ENCODE data around the gene MBOAT2.

The MBOAT2 gene

DNA sequence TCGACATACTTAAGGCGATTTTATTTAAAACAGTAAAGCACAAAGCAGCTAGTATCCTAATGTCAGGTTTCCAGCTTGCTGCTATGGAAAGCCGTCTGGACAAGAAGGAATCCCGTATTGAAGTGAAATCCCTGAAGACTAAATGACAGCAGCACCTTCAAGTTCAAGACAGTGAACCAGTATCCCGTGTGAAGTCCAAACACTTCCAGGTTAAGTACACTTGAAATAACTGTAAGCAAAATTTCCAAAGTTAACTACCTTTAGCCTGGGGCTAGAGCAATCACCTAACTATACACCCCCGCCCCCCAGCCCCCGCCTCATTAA, 1.2 kb downstream of the MBOAT2 start:
- no peak overlapping the region for H3K27ac ChIP-seq (ENCODE audit: insufficient read depth, low read depth, low read length, poor library complexity, severe bottlenecking)
- H3K36me3 ChIP-seq (ENCODE audit: control insufficient read depth, insufficient read depth, low read length) = no peaks in the 10 kb centered on the region
- peaks cover 9% of the 10 kb centered on the region for H3K4me1 ChIP-seq (ENCODE audit: control insufficient read depth, insufficient read depth, low read length)
- peak overlapping the region; percentile 80 for H3K4me3 ChIP-seq (ENCODE audit: insufficient read depth, low read depth, low read length)
- no peaks in the 10 kb centered on the region for H3K9me3 ChIP-seq (ENCODE audit: control insufficient read depth, low read length)
- WGBS, 2 experiments = 28 to 29% methylated on average over 7 of the region's 7 CpGs
- H3K27me3 ChIP-seq (ENCODE audit: control insufficient read depth, insufficient read depth, low read length, poor library complexity, severe bottlenecking) = peaks cover 16% of the 10 kb centered on the region

DNA sequence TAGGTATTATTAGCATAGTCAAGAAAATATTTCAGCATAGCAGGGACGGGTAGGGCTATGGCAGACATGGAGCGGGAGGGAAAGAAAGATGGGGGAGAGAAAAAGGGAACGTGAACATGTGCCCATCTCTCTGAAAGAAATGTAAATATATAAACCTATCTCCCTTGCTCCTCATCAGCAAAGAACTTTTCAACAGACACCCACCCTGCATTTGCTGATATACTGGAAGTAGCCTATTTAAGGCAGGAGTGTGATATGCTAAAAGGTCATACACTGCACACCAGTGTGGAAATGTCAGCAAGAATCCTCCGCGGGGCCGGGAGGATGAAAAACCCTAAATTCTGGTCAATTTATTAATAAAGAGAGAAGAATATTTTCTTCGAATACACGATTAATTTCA, 1.7 kb downstream of the MBOAT2 start:
- H3K4me3 ChIP-seq (ENCODE audit: insufficient read depth, low read depth, low read length) = no peak overlapping the region
- H3K4me1 ChIP-seq (ENCODE audit: control insufficient read depth, insufficient read depth, low read length) = peaks cover 9% of the 10 kb centered on the region
- 77 to 86% methylated on average over 5 to 7 of the region's 8 CpGs for WGBS, 2 experiments

DNA sequence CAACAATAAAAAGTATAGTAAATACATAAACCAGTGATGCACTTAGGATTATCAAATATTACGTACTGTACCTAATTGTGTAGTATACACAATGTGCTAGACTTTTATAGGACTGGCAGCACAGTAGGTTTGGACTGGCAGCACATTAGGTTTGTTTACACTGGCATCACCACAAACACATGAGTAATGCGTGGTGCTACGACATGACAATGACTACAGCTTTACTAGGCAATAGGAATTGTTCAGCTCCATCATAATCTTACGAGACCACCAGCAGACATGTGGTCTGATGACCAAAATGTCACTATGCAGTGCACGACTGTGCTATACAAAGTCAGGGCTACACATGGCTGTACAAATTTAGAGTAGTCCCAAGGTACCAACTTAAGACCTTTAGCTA, 2.3 kb downstream of the MBOAT2 start:
- WGBS, 2 experiments = 89 to 95% methylated on average over 5 of the region's 5 CpGs
- Histone ChIP-seq H3K27me3 (ENCODE audit: control insufficient read depth, insufficient read depth, low read length, poor library complexity, severe bottlenecking) (peaks cover 16% of the 10 kb centered on the region), H3K4me3 (ENCODE audit: insufficient read depth, low read depth, low read length) (no peak overlapping the region)

More for the DNA sequence above, 1.7 kb downstream of the MBOAT2 start:
- no peak overlapping the region for H3K27ac ChIP-seq (ENCODE audit: insufficient read depth, low read depth, low read length, poor library complexity, severe bottlenecking)
- H3K27me3 ChIP-seq (ENCODE audit: control insufficient read depth, insufficient read depth, low read length, poor library complexity, severe bottlenecking) = peaks cover 16% of the 10 kb centered on the region
- no peaks in the 10 kb centered on the region for H3K36me3 ChIP-seq (ENCODE audit: control insufficient read depth, insufficient read depth, low read length)
- no peaks in the 10 kb centered on the region for H3K9me3 ChIP-seq (ENCODE audit: control insufficient read depth, low read length)

DNA sequence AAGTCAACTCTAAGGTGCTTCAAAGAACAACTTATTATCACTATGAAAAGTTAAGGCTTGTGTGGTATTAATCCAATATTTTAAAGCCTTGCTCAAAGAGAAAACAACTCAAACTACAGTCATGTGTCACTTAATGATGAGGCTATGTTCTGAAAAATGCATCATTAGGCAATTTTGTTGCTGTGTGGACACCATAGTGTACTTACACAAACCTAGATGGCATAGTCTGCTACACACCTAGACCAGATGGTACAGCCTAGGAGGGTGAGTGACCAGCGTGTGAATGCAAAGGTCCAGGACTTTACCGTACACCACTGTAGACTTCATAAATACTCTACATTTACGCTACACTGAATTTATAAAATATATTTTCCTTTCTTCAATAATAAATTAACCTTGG, 3.0 kb downstream of the MBOAT2 start:
- H3K4me3 ChIP-seq (ENCODE audit: insufficient read depth, low read depth, low read length) = no peak overlapping the region
- H3K27me3 ChIP-seq (ENCODE audit: control insufficient read depth, insufficient read depth, low read length, poor library complexity, severe bottlenecking) = peaks cover 16% of the 10 kb centered on the region
- H3K9me3 ChIP-seq (ENCODE audit: control insufficient read depth, low read length) = no peaks in the 10 kb centered on the region
- H3K27ac ChIP-seq (ENCODE audit: insufficient read depth, low read depth, low read length, poor library complexity, severe bottlenecking) = no peak overlapping the region
- WGBS, 2 experiments = 97 to 100% methylated on average over 2 to 3 of the region's 3 CpGs
- H3K4me1 ChIP-seq (ENCODE audit: control insufficient read depth, insufficient read depth, low read length) = peaks cover 9% of the 10 kb centered on the region
- no peaks in the 10 kb centered on the region for H3K36me3 ChIP-seq (ENCODE audit: control insufficient read depth, insufficient read depth, low read length)

More for the DNA sequence above, 2.3 kb downstream of the MBOAT2 start:
- Histone ChIP-seq H3K27ac (ENCODE audit: insufficient read depth, low read depth, low read length, poor library complexity, severe bottlenecking) (no peak overlapping the region), H3K36me3 (ENCODE audit: control insufficient read depth, insufficient read depth, low read length) (no peaks in the 10 kb centered on the region), H3K9me3 (ENCODE audit: control insufficient read depth, low read length) (no peaks in the 10 kb centered on the region), H3K4me1 (ENCODE audit: control insufficient read depth, insufficient read depth, low read length) (peaks cover 9% of the 10 kb centered on the region)

DNA sequence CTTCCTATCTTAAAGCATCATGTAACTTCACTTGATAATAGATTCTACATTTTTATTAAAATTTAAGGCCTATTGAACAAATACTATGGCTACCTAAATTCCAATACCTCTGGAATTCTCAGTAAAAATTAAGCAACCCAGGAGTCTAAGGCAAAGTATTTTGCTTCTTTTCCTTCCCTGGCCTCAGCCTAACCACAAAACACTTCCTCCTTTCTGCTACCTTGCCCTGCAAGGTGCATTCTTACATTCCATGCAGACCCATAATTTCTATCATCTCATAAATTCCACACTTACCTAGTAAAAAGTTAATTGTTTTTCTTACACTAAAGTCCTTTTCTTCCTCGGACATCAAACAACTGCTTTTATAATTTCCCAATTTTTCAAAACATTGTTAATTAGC, 3.7 kb downstream of the MBOAT2 start:
- no peak overlapping the region for H3K27ac ChIP-seq (ENCODE audit: insufficient read depth, low read depth, low read length, poor library complexity, severe bottlenecking)

DNA sequence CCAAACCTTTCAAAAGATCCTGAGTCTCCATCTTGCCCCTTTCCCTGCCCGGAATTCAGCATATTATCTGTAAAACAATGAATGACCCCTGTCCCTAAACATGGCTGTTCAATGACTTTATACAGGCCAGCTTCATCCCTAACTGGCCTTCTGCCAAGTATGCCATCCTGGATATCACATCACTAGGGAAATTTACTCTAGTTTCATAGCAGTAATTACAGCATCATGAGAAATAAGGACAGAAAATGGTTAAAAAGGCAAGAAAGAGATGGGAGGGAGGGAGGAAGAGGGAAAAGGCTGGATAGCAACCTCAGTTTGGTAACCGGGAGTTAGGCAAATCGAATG, 4.4 kb downstream of the MBOAT2 start:
- H3K9me3 ChIP-seq (ENCODE audit: control insufficient read depth, low read length) = no peaks in the 10 kb centered on the region
- 84% methylated on average over 3 of the region's 3 CpGs for WGBS, 2 experiments
- H3K4me3 ChIP-seq (ENCODE audit: insufficient read depth, low read depth, low read length) = no peak overlapping the region
- no peaks in the 10 kb centered on the region for H3K36me3 ChIP-seq (ENCODE audit: control insufficient read depth, insufficient read depth, low read length)
- H3K27ac ChIP-seq (ENCODE audit: insufficient read depth, low read depth, low read length, poor library complexity, severe bottlenecking) = no peak overlapping the region
- peaks cover 16% of the 10 kb centered on the region for H3K27me3 ChIP-seq (ENCODE audit: control insufficient read depth, insufficient read depth, low read length, poor library complexity, severe bottlenecking)
- peaks cover 9% of the 10 kb centered on the region for H3K4me1 ChIP-seq (ENCODE audit: control insufficient read depth, insufficient read depth, low read length)

More for the DNA sequence above, 3.7 kb downstream of the MBOAT2 start:
- Histone ChIP-seq H3K4me1 (ENCODE audit: control insufficient read depth, insufficient read depth, low read length) (peaks cover 9% of the 10 kb centered on the region), H3K36me3 (ENCODE audit: control insufficient read depth, insufficient read depth, low read length) (no peaks in the 10 kb centered on the region), H3K27me3 (ENCODE audit: control insufficient read depth, insufficient read depth, low read length, poor library complexity, severe bottlenecking) (peaks cover 16% of the 10 kb centered on the region), H3K9me3 (ENCODE audit: control insufficient read depth, low read length) (no peaks in the 10 kb centered on the region), H3K4me3 (ENCODE audit: insufficient read depth, low read depth, low read length) (no peak overlapping the region)
- WGBS, 2 experiments = 75 to 90% methylated on average over 1 of the region's 1 CpG

DNA sequence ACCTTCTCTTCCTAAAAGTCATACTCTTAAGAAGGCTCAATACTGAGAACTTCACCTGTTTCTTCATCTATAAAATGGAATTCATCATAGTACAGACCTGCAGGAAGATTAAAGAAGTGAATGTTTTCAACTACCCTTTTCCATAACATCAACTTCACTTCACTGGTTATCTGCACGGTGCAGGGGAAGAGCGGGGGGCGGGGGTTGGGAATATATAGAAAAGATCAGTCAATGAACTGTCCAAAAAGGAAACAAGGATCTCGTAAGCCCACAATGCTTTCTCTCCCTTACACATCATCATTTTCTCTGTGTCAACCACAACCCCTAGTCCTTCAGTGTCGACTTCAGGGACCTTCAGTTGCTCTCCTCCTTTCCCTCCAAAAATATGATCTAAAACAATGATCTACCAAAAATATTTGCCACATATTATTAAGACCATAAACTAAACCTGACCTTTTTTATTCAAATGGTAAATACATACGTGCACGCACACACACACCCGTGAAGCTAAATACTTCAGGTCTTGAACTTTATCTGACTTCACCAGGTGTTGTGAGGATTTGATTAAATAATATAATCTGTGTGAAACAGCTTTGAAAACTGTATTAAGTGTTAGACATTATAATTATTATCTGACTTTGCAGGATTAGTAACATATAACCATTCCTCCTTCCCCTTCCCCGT, 4.9 kb downstream of the MBOAT2 start:
- H3K36me3 ChIP-seq (ENCODE audit: control insufficient read depth, insufficient read depth, low read length) = no peaks in the 10 kb centered on the region
- peaks cover 16% of the 10 kb centered on the region for H3K27me3 ChIP-seq (ENCODE audit: control insufficient read depth, insufficient read depth, low read length, poor library complexity, severe bottlenecking)
- no peak overlapping the region for H3K4me3 ChIP-seq (ENCODE audit: insufficient read depth, low read depth, low read length)
- H3K9me3 ChIP-seq (ENCODE audit: control insufficient read depth, low read length) = no peaks in the 10 kb centered on the region
- no peak overlapping the region for H3K27ac ChIP-seq (ENCODE audit: insufficient read depth, low read depth, low read length, poor library complexity, severe bottlenecking)
- H3K4me1 ChIP-seq (ENCODE audit: control insufficient read depth, insufficient read depth, low read length) = peaks cover 9% of the 10 kb centered on the region
- 90 to 92% methylated on average over 8 to 9 of the region's 9 CpGs for WGBS, 2 experiments

DNA sequence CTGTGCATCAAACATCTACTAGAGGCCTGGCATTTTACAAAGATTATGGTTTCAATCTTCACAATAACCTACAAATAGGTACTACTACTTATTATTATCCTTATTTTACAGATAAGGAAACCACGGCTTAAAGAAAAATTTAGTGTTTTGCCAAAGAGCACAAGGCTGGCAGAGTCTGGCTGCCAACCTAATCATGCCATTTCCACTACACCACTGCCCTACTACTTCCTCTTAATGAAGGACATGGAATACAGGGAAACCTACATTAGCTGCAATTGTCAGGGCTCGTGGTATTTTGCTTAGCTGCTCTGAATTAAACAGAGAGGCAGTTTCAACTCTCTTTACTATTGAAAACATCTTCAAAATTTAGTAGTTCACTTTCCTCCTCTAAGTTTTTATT, 5.9 kb downstream of the MBOAT2 start:
- Histone ChIP-seq H3K27me3 (ENCODE audit: control insufficient read depth, insufficient read depth, low read length, poor library complexity, severe bottlenecking) (peaks cover 12% of the 10 kb centered on the region), H3K4me3 (ENCODE audit: insufficient read depth, low read depth, low read length) (no peak overlapping the region), H3K9me3 (ENCODE audit: control insufficient read depth, low read length) (no peaks in the 10 kb centered on the region), H3K27ac (ENCODE audit: insufficient read depth, low read depth, low read length, poor library complexity, severe bottlenecking) (no peak overlapping the region), H3K36me3 (ENCODE audit: control insufficient read depth, insufficient read depth, low read length) (no peaks in the 10 kb centered on the region), H3K4me1 (ENCODE audit: control insufficient read depth, insufficient read depth, low read length) (peaks cover 8% of the 10 kb centered on the region)
- 91 to 98% methylated on average over 2 of the region's 2 CpGs for WGBS, 2 experiments

DNA sequence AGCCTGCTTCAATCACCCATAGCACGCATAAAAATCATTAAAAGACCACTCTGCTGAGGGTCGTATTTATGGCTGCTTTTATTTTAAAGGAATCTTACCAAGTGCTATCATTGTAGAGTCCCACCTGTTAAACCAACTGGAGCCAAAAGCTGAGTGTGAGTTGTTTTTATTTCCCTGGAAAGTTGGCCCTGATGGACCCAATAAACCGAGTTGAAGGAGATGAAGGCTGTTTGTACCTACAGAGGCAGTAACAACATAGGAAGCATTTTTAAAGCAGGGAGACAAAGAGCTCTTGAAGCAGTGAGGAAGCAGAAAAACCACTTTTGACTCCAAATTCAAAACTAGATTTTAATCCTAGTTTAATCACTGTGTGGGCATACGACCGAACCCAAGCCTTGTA, 6.4 kb downstream of the MBOAT2 start:
- H3K4me1 ChIP-seq (ENCODE audit: control insufficient read depth, insufficient read depth, low read length) = peaks cover 3% of the 10 kb centered on the region

DNA sequence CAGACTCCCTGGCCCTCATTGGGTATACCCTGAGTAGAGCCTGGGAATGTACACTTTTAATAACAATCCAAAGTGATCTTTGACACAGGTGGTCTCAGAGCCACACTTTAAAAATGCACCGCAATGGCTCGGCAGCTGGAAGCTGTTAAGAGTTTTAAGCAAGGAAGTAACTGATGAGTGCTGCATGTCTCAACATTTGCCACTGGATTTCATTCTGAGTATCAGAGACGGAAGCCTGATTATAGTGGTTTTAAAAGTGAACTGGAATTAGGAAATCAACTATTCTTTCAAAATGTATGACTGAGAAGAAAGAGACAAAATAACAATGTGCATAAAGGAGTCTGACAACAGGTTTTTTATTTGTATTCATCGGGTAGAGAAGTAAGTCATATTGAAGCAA, 7.5 kb downstream of the MBOAT2 start:
- H3K4me3 ChIP-seq (ENCODE audit: insufficient read depth, low read depth, low read length) = no peak overlapping the region
- no peaks in the 10 kb centered on the region for H3K36me3 ChIP-seq (ENCODE audit: control insufficient read depth, insufficient read depth, low read length)
- WGBS, 2 experiments = 92 to 98% methylated on average over 4 of the region's 4 CpGs
- no peaks in the 10 kb centered on the region for H3K27me3 ChIP-seq (ENCODE audit: control insufficient read depth, insufficient read depth, low read length, poor library complexity, severe bottlenecking)
- no peaks in the 10 kb centered on the region for H3K9me3 ChIP-seq (ENCODE audit: control insufficient read depth, low read length)
- H3K27ac ChIP-seq (ENCODE audit: insufficient read depth, low read depth, low read length, poor library complexity, severe bottlenecking) = no peak overlapping the region
- H3K4me1 ChIP-seq (ENCODE audit: control insufficient read depth, insufficient read depth, low read length) = no peaks in the 10 kb centered on the region

More for the DNA sequence above, 6.4 kb downstream of the MBOAT2 start:
- Histone ChIP-seq H3K27ac (ENCODE audit: insufficient read depth, low read depth, low read length, poor library complexity, severe bottlenecking) (no peak overlapping the region), H3K9me3 (ENCODE audit: control insufficient read depth, low read length) (no peaks in the 10 kb centered on the region), H3K36me3 (ENCODE audit: control insufficient read depth, insufficient read depth, low read length) (no peaks in the 10 kb centered on the region), H3K27me3 (ENCODE audit: control insufficient read depth, insufficient read depth, low read length, poor library complexity, severe bottlenecking) (peaks cover 6% of the 10 kb centered on the region), H3K4me3 (ENCODE audit: insufficient read depth, low read depth, low read length) (no peak overlapping the region)
- WGBS, 2 experiments = 87 to 91% methylated on average over 4 of the region's 5 CpGs

DNA sequence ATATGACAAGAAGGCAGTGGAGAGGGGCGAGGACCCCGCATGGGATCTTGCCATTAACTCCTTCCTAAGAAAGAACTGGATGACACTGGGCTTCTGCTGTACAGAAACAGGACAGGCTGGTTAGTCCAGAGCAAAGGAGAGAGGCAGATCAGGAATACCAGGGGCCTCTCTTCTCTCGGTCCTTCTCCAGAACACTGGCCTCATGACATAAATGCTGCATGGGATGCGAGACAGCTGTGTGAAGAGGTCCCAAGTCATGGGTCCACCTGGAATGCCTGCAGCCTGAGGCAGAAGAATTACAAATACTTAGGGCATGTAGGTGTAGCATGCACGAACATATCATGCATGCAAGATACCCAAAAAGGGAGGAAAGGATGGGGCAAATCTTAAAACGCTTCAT, 9.1 kb downstream of the MBOAT2 start:
- Histone ChIP-seq H3K27ac (ENCODE audit: insufficient read depth, low read depth, low read length, poor library complexity, severe bottlenecking) (no peak overlapping the region), H3K27me3 (ENCODE audit: control insufficient read depth, insufficient read depth, low read length, poor library complexity, severe bottlenecking) (no peaks in the 10 kb centered on the region), H3K9me3 (ENCODE audit: control insufficient read depth, low read length) (no peaks in the 10 kb centered on the region), H3K36me3 (ENCODE audit: control insufficient read depth, insufficient read depth, low read length) (no peaks in the 10 kb centered on the region), H3K4me3 (ENCODE audit: insufficient read depth, low read depth, low read length) (no peak overlapping the region), H3K4me1 (ENCODE audit: control insufficient read depth, insufficient read depth, low read length) (no peaks in the 10 kb centered on the region)
- 95% methylated on average over 6 of the region's 6 CpGs for WGBS, 2 experiments
